HG02759 (cell line): ENCODE data around the gene MUC5AC.

Experiments used
- ATAC-seq: cut with Tn5 transposase; IDR thresholded peaks from one replicate; pipeline ENCODE4 v1.9.1; 2021; ENCODE audit warnings: mild to moderate bottlenecking, moderate library complexity; ENCODE audit not compliant: unreplicated experiment

Gene MUC5AC

DNA sequence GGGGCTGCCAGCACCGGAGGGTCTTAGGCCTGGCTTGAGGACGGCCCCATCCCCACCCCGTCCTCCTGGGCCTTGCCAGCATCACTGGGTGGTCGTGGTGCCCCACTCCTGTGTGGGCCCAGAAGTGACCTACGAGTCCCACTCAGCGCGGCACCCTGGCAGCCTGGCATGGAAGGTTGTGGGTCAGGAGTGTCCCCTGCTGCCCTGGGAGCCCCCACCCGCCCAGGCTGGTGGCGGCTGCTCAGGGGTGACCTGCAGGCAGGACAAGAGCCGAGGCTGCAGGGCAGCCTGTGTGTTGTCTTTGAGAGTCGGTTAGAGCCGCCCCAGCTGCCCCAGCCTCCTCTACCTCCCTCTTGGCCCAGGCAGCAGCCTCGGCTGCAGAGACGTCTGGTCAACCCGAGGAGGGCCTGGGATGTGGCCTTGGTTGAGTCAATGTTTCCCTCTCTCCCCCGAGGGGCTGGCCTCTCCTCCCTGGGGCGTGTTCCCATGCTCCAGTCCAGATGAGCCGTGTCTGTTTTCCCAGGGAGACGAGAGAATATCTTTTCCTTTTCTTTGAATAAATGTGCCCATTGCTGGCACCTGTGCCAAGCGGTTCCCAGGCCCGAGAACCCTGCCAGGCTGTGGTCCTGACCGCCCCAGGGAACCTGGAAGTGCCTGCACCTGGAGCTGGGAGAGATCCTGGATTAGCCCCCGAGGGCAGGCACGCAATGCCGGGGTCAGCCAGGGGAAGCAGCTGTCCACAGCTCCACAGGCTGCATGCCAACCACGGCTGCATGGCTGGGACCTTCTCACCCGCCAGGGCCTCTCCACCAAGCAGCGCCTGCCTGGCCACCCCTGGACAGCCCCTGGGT, 35.7 kb upstream of the MUC5AC start:
- ATAC-seq: no peak

DNA sequence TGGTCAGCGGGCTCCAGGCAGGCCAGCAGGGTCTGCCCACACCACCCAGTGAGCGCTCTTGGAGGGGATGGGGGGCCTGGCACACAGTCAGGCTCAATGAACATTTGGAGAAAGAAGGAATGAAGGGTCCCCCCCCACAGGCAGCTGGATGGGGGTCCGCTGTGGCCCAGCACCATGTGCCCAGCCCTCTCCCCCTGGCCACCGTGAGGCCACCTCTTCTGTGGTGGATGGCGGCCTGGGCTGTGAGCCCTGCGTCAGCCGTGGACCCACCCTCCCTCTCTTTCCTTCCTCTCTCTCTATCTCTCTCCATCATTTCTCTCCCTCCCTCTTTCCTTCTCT, 35.1 kb upstream of the MUC5AC start:
- no peak for ATAC-seq

DNA sequence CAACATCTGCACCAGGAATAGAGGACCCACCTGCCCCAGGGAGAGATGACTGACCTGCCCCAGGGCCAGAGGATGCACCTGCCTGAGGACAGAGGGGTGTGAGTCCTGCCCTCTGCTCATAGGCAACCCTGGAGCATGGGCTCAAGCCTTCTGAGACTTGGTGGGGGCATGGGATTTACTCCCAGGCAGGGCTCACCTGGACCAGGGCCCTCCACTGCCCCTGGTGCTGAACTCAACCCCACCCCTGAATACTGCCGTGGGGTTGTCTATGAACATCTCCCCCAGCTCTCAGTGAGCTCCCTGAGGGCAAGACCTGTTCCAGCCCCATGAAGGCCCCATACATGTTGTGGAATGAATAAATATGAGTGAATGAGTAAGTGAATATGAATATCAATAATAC, 33.8 kb upstream of the MUC5AC start:
- ATAC-seq: no peak

DNA sequence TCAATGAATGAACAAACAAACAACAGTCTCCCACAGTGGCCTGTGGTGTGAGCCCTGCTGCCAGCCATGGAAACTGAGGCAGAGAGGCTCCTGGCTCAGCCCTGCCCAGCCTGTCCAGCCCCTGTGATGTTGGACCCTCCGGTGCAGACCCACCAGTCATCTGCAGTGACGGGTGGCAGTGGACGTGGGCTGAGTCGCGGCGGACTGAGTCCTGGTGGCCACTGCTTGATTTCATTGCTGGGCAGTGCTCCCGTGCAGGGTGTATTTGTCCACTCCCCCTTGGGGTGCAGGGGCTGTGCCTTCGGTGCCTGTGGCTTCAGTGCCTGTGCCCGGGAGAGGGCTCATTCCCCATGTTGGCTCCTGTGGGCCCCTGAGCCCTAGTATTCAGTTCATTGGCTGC, 31.9 kb upstream of the MUC5AC start:
- ATAC-seq: no peak

DNA sequence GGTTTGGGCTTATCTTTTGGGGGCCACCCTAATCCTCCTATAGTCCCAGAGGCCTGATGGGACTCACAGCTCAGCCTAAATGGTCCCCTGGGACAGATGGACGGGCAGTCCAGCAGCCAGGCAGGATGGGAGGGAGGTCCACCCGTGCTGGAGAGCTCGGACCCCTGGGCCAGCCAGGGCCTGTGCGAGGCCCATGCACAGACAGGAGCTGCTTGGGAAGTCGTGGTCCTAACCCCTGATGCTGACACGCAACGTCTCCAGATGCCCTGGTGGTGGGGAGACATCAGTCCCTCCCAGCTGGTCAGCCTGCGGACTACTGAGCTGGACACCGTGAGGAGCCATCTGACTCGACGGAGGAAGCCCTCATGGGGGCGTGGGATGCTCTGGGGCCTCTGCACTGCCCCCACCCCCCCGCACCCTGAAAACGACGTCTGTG, 31.2 kb upstream of the MUC5AC start:
- ATAC-seq: no peak

DNA sequence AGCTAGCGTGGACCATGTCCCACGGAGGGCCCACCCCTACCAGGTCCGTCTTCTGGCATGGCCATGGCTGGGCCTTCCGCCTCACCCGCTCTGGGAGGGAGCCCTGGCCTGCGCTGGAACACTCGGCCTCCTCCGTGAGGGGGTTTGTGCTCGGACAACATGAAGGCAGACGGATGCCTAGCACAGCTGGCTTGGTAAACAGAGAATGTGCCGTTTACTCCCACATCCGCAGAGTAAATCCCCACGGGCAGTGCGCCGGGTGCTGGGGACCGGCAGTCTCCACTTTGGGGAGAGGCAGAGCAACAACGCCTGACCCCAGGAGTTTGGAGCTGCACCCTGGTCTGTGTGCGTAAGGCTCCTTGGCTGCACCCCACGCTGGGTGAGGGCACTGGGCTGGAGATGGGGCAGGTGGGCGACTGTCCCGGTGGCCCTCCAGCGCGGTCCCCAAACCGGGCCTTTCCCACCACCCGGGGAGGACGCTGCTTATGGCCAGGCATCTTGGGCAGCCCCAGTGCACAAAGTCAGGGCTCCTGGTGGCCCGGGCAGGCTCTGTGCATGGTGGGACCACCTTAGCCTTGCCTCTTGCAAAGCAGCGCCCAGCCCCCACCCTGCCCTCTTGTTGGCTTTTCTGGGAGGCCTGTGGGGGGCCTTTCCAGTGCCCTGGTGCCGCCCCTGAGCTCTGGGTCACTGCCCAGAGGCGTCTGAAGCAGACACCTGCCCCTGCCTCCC, 30.7 kb upstream of the MUC5AC start:
- no peak for ATAC-seq

DNA sequence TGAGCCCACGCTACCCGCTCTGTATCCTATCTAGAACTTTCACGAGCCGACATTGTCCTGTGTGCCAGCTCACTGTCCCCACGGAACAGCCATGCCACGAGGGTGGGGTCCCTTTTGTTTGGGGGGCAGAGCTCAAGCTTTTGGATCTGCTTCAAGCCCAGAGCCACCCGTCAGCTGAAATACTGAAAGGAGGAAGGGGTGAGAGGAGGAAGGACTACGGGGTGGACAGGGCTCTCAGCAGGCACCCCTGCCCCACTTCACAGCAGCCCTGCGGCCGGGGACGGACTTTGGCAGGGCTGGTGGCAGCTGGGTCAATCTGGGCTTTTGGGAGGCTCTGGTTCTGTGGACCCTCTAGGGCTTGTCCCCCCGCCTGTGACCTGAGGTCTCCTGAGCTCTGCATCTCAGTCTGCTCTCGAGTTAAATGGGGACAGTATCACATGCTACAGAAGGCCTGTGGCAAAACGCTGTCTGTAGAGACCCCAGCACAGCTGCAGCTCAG, 30.0 kb upstream of the MUC5AC start:
- no peak for ATAC-seq

DNA sequence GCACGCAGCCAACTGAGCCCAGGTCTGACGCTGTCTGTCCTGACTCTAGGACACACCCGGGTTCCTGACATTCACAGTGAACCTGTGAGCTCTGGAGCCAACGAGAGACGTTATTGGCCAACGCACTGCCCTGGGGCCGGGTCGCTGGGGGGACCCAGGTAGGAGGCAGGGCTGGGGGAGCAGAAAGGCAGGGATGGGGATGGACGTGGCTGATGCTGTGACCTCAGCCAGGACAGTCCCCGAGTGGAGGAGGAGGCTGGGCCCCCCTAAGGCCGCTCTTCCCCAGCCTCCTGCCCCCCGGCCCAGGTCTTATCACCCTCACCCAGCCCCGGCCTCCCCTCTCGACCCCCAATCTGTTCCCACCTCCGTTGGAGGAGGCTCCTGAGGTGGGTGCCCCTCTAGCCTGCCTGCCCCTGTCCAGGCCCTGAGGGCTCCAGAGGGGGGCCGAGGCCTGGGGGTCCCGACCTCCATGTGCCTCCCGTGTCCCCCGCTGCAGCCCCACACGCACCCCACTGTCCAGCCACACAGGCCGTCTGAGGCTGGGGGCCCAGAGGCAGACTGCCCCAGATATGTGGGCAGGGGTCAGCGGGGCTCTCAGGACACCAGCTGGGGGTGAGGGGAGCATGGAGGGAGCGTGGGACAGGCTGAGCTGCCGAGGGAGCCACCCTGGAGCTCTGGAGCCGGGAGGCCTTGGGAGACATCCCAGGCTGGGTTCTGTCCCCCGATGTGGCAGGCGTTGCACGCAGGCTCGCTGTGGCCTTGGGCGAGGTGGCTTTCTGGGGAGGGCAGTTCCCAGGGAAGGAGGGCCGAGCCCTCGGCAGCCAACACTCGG, 29.2 kb upstream of the MUC5AC start:
- no peak for ATAC-seq

DNA sequence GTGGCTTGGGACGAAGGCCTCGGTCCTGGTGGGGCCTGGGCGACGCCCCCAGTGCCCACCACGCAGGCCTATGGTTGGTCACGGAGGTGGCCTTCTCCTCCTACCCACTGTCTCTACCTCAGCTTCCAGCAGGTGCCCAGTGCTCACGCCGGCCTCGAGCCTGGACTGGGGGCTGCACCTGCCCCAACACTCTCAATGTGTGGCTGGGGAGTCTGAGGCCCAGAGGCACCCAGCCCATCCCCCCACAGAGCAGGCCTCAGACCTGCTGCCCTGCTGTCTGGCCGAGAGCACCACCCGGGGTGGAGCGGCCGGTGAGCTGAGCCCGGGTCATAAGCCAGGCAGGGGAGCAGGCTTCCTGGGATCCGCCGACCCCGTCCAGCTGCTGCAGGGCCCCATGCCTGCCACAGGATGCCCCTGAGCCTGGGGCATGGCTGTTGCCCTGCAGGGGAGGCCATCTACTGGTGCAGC, 28.6 kb upstream of the MUC5AC start:
- no peak for ATAC-seq

DNA sequence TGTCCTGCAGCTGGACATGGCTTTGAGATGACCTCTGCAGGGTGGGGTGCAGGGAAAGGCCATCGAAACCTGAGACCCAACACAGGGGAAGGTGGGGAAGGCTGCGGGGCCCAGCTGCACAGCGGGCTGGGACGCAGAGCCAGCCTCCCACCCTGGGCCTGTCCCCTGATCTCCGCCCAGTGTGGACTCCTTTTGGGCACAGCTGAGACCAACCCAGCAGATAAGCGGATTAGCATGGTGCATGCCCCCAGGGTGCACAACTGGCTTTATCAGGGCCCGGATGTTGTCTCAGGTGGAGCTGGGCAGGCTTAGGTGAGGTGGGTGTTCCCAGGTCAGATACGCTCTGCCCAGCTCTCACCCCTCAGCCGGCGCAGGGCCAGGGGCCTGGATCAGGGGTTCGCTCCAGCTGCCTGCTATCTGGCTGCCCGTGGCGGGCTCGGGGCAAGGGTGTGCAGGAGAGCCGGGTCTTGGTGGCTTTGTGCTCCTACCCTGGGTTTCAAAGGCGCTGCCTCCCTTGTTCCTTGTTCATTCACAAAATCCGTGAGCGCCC, 28.1 kb upstream of the MUC5AC start:
- no peak for ATAC-seq

DNA sequence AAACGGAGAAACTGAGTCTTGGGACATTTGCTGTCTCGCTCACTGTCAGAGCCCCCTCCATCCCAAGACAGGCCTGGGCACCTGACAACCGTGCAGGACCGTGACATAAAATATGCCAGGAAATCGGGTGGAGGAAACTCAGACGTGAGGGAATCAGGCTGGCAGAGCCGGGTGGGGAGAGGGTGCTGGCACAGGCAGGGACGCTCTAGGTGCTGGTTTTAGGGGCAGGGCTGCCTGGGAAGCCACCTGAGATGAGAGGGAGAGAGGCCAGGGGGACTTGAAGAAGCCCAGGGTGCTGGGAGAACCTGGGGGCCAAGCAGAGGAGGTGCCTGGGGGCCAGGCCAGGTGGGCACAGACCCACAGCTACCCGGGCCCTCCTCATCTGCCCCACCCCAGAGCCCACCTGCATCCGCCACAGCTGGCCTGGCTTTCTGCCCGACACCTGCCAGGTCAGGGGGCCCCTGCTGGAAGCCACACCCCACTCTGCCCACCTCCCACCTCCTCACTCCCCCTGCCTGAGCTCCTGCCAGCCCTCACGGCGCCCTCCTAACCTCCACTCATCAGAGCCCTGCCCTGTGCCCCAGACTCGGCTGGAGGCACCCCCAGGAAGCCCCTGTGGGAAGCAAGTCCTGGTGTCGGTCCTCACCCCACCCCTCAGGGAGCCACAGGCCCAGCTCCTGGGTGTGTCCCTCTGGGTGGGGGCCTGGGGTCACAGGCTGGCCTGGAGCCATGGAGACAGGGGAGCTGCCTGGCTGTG, 27.3 kb upstream of the MUC5AC start:
- no peak for ATAC-seq

DNA sequence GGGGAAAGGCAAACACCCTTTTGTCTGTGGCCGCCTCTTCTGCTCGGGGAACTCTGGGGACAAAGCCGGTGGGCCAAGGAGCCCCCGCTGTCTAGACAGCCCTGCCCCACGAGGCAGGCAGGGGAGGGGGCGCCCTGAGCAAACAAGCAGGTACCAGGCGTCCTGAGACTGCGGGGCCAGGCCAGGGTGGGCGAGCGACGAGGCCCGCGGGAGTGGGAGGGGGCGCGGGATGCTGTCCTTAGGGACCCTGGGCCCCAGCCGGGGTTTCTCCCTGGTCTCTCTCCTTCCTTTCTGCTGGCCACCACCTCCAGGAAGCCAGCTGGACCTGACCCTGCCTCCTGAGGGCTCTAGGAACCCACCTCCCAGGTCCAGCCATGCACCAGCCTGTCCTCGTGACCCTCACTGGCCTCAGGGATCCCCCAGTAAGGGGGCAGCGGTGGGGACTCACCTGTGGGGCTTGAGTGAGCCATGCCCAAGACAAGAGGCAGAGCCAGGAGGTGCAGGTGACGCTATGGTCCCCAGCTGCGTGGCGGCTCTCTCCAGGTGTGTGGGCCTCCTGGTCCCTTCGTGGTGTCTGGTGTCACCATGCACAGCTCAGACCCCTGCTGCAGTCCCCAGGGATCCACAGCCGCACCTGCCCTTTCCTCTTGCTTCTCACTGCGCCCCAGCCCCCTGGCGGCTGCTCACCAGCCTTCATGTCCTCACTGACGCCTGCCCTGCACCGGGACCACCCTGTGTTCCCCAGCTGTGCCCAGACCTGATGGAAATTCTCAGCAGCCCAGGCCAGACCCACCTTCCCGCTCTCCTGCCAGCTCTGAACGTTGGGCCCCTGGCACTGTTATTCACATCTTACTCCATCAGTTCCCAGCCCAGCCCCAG, 26.5 kb upstream of the MUC5AC start:
- no peak for ATAC-seq

DNA sequence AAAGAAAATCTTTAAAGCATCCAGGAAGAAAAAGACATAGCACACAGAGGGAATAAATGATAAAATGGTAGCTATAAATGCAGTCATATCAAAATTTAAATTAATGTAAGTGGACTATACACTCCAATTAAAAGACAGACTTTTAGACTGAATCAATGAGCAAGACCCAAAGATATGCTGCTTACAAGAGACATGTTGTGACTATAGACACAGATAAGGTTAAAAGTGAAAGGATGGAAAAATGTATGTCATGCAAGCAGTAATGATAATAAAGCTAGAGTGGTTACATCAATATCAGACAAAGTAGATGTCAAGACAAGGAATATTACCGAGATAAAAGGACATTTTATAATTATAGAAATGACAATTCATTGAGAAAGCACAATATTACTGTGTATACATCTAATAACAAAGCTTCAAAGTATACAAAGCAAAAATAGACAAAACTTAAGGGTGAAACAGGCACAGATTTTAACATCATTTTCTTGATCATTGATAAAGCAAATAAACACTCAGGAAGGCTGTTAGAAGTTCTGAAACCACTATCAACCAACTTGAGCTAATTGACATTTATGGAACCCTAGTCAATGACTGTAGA, 22.8 kb upstream of the MUC5AC start:
- no peak for ATAC-seq

DNA sequence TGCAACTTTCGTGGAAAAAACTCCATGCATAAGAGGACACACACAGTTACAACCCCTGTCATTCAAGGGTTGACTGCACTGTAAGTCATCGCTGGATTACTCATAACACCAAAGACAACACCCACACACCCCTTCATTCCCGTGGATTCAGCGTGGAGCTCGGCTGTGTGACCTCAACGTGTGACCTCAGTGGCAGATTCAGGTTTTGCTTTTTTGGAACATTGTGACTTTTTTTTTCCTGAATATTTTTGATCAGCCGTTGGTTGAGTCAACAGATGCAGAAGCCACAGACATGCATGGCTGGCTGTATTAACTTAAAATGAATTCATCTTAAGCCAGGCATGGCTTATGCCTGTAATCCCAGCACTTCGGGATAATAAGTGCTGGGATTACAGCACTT, 19.7 kb upstream of the MUC5AC start:
- ATAC-seq: no peak

DNA sequence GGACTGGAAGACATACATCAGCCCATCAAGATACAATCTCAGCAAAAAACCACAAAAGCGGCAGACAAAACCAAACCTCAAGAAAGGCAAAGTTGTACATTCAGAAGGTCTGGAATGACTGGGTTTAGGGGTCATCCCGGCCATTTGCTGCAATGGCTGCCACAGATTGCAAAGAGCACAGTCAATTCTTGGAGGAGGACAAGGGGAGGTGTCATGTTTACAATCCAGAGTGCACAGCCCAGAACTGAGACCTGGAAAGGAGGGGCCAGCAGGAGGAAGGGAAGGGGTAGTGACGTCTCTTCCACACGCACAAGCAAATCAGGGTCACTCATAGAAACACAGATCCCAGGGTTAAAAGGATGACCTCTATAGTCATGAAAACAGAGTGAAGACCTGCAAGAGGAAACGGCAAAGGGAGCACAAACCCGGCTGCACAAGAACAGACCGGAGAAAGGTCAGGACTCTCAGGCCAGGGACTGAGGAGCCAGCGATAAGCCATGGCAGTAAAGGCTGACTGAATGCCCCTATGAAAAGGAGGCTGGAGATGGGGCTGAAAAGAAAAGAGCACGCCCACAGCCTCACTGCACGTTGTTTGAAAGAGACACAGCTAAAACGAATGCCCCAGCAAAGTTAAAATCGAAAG, 18.2 kb upstream of the MUC5AC start:
- ATAC-seq: no peak

DNA sequence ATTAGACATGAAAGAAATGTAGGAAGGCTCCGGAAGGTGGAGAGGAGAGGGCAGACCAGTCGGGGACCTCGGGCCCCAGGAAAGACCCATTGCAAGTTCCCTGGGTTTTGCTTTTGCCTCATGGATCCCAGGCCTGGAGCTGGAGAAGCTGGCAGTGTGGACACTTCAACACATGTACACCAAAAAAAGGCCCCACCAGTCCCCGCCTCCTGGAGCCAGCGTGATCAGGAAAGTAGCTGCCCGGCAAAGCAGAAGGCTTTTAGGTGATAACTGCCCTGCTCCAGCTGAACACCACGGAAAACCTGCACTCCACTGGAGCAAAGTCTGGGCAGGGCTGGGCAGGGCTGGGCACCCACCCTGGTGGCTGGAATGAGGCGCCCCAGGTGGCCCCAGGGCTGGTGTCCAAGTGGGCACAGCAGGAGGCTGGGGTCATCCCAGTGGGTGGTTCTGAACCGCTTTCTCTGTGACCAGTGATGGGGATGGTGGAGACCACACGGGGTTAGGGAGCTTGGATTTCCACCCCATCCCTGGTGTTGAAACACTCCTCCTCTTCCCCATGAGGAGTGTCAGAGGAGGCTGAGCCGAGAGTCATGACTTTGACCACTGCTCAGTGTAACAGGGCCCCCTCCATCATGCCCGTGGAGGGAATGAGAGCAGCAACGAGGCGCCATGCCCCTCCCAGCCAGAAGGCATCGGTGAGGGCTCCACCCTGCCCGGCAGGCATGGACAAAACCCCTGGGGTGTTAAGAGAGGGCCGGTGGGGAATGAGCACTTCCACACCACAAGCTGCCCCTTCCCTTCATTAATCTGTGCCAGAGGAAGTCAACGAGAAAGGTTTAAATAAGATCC, 16.9 kb upstream of the MUC5AC start:
- ATAC-seq: no peak

DNA sequence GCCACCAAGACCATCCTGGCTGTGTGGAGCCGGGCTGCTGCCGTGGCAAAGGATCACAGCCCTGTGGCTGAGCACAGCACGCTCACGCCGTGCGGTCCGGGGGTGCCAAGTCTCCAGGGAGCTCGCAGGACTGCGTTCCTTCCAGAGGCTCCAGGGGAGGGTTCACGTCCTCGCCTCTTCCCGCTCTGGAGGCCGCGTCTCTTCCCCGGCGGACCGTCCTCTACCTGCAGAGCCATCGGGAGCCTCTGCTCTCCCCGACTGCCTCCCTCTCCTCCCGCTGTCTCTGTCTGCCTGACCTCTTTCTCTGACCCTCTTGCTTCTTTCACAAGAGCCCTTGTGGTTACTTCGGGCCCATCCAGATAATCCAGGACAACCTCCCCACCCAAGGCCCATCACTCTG, 11.4 kb upstream of the MUC5AC start:
- no peak for ATAC-seq

DNA sequence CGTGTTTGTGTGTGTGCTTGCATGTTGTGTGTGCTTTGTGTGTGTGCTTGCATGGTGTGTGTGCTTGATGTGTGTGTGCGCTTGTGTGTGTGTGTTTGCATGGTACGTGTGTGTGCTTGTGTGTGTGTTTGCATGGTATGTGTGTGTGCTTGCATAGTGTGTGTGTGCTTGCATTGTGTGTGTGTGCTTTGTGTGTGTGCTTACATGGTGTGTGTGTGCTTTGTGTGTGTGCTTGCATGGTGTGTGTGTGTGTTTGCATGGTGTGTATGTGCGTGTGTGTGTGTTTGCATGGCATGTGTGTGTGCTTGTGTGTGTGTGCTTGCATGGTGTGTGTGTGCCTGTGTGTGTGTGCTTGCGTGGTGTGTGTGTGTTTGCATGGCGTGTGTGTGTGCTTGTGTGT, 10.0 kb upstream of the MUC5AC start:
- ATAC-seq: no peak
